ENCODE data around the gene MRM2.

Gene MRM2

DNA sequence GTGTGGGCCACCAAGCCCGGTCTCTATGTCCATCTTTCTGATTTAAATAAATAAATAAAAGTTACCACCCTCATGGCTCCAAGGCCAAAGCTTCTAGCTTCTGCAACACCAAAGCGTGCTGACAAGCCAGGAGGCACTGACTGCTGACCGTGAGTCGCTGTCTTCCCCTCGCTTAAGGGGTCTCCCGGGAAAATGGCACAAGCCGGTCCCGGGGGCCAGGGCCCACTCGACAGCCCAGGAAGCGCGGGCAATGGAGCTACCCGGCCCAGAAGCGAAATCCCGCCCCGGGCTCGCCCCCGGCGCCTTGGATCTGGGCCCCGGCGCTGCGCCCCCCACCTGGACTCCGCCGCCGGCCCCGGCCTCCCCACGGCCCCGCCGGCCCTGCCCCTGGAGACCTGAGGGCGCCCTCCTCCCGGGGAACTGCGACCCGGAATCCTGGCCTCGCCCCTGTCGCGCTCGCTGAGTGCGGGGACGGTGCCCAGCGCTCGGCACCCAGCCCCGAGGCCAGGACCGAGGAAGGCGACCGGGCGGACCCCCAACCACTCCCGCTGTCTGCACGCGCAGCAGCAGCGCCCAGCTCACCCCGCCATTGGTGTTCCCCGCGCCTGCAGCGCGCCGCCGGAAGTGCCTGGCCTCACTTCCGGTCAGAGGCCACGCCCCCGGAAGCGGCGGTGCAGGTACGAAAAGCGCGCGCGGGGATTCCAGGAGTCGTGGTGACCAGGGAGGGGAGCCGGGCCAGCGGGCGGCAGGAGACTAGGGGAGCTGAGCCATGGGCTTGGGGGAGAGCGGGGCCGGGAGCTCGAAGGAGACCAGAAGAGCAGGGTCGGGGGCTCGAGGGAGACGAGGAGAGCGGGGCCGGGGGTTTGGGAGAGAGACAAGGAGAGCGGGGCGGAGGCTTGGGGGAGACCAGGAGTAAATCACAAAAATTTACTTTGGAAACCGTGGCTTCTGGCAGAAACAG, at the start of gene MRM2, which contains the start of gene NUDT1:
Gene MRM2 (minus strand): TSS at position 626 of the 961 bp plus-strand sequence. CDS start 36 bp downstream, at position 590.
Gene NUDT1 (plus strand): TSS at position 647 of the 961 bp plus-strand sequence. CDS start 2,349 bp downstream, outside the sequence.
- H3K27ac ChIP-seq = peak within 1 kb of the TSS; percentile 90
- TF ChIP-seq, protein P1, sequence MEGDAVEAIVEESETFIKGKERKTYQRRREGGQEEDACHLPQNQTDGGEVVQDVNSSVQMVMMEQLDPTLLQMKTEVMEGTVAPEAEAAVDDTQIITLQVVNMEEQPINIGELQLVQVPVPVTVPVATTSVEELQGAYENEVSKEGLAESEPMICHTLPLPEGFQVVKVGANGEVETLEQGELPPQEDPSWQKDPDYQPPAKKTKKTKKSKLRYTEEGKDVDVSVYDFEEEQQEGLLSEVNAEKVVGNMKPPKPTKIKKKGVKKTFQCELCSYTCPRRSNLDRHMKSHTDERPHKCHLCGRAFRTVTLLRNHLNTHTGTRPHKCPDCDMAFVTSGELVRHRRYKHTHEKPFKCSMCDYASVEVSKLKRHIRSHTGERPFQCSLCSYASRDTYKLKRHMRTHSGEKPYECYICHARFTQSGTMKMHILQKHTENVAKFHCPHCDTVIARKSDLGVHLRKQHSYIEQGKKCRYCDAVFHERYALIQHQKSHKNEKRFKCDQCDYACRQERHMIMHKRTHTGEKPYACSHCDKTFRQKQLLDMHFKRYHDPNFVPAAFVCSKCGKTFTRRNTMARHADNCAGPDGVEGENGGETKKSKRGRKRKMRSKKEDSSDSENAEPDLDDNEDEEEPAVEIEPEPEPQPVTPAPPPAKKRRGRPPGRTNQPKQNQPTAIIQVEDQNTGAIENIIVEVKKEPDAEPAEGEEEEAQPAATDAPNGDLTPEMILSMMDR (conservative IDR thresholded peaks at IDR 0.05) = no peak
- TF ChIP-seq ZFX (IDR thresholded peaks at IDR 0.05) = peak; percentile 76; the same call in 1 of the 2 replicates

DNA sequence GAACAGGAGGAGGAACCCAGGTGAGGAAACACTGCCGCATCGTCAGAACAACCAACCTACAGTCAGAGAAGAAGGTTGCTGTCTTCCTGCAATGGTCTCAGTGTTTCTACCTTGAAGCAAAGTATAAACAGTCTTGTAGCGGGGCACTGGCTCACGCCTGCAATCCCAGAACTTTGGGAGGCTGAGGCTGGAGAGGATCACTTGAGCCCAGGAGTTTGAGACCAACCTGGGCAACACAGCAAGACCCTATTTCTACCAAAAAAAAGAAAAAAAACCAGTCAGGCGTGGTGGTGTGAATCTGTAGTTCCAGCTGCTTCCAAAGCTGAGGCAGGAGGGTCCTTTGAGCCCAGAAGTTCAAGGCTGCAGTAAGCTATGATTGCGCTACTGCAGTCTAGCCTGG, 48.9 kb upstream of the MRM2 start:
- no peak for TF ChIP-seq ZFX (IDR thresholded peaks at IDR 0.05)
- TF ChIP-seq, protein P1 (conservative IDR thresholded peaks at IDR 0.05) = no peak

DNA sequence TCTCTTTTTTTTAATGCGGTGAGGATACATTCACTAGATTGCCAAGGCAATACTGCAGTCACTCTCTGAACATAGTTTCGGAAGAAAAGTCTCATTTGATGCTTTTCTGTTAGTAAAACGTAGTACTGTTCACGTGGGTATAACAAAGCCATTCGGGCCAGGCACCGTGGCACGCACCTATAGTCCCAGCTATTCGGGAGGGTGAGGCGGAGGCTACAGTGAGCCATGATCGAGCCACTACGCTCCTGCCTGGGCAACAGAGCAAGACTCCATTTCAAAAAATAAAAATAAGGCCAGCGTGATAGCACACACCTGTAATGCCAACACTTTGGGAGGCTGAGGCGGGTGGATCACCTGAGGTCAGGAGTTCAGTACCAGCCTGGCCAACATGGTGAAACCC, 47.6 kb upstream of the MRM2 start:
- no peak overlapping the region for H3K27ac ChIP-seq
- TF ChIP-seq ZFX (IDR thresholded peaks at IDR 0.05) = no peak
- TF ChIP-seq, protein P1 (conservative IDR thresholded peaks at IDR 0.05) = no peak

More for the DNA sequence above, 48.9 kb upstream of the MRM2 start:
- H3K27ac ChIP-seq = no peak overlapping the region

DNA sequence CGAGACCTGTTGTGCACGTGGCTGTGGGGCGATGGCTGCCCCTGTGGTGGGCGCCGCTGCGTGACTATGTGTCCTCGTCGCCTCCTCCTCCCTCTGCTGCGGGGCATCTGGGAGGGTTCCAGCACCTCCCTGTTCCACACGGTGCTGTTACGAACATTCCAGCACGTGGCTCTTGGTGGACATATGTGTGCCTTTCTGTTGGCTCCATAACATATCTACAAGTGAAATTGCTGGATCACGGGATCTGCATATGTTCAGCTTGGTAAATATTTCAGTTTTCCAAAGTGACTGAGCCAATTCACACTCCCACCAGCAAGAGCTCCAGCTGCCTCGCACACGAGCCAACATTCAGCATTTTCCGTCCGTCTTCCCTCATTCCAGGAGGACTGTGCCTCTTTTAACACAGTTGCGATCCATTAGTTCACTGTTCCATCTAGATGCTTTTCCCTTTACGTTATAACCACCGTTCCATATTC, 47.1 kb upstream of the MRM2 start:
- no peak for TF ChIP-seq ZFX (IDR thresholded peaks at IDR 0.05)
- no peak overlapping the region for H3K27ac ChIP-seq

DNA sequence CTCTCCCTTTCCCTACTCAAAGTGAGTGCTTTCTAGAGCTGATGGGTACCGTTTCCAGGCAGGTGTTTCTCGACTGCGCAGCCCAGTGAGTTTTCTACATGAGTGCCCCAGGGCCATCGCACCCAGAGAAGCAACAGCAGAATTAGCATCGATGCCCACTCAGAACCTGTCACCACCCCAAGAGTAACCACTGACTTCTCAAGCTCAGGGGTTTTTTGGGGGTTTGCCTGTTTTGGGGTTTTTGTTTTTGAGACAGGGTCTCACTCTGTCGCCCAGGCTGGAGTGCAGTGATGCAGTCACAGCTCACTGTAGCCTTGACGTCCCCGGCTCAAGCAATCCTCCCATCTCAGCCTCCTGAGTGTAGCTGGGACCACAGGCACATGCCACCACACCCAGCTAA, 46.5 kb upstream of the MRM2 start:
- no peak overlapping the region for H3K27ac ChIP-seq
- TF ChIP-seq, protein P1 (conservative IDR thresholded peaks at IDR 0.05) = no peak
- TF ChIP-seq ZFX (IDR thresholded peaks at IDR 0.05) = no peak

DNA sequence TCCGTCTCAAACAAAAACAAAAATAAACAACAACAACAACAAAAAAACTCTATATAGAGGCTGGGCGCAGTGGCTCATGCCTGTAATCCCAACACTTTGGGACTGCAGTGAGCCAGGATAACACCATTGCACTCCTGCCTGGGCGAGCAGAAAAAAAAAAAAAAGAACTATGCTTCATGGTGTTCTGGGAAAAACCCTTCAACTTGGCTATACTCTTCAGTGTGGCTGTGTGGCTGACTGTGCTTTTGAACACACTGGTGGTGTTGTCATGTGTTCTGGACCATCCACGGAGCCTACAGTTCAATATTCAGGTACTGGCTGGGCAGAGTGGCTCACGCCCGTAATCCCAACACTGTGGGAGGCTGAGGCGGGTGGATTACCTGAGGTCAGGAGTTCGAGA, 45.7 kb upstream of the MRM2 start:
- H3K27ac ChIP-seq = no peak overlapping the region

DNA sequence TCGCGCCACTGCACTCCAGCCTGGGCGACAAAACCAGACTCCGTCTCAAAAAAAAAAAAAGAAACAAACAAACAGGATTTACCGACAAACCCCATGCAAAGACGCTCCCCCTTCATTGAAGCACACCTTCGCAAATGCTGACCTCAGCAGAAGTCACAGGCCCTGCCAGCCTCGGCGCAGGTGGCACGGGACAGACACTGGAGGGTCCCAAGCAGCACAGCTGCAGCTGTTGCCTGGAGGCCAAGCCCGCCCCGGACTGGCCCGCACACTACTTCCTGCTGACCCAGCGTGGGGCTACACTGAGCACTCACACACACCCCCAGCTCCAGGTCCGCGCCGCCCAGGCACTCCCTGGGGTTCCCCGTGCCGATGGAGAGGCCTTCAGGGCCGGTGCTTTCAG, 41.1 kb upstream of the MRM2 start:
- H3K27ac ChIP-seq = no peak overlapping the region
- TF ChIP-seq ZFX (IDR thresholded peaks at IDR 0.05) = no peak
- TF ChIP-seq, protein P1 (conservative IDR thresholded peaks at IDR 0.05) = no peak

More for the DNA sequence above, 45.7 kb upstream of the MRM2 start:
- no peak for TF ChIP-seq ZFX (IDR thresholded peaks at IDR 0.05)
- TF ChIP-seq, protein P1 (conservative IDR thresholded peaks at IDR 0.05) = no peak

Data from C4-2B (cell line).